Measurements from ENCODE around the gene SERTAD2.

DNA sequence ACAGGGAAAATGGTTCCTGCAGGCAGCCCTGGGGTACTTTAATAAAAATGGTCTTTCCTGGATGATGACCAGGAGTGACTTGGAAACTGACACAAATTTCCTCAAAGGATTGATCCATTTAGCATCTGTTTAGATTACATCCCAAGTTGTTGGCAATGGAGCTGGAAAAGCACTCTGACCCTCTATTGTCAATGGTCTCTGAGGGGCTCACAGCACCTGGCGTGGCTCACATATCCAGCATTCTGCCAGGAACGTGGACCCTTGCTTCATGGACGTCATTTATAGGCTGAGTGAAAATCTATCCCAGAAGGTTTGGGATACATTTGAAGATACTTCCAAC, 43.8 kb downstream of the SERTAD2 start:
- TF ChIP-seq, protein P1, sequence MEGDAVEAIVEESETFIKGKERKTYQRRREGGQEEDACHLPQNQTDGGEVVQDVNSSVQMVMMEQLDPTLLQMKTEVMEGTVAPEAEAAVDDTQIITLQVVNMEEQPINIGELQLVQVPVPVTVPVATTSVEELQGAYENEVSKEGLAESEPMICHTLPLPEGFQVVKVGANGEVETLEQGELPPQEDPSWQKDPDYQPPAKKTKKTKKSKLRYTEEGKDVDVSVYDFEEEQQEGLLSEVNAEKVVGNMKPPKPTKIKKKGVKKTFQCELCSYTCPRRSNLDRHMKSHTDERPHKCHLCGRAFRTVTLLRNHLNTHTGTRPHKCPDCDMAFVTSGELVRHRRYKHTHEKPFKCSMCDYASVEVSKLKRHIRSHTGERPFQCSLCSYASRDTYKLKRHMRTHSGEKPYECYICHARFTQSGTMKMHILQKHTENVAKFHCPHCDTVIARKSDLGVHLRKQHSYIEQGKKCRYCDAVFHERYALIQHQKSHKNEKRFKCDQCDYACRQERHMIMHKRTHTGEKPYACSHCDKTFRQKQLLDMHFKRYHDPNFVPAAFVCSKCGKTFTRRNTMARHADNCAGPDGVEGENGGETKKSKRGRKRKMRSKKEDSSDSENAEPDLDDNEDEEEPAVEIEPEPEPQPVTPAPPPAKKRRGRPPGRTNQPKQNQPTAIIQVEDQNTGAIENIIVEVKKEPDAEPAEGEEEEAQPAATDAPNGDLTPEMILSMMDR (IDR thresholded peaks at IDR 0.05), result no peak
- TF ChIP-seq EP300 (IDR thresholded peaks at IDR 0.05) (no peak), POLR2A (IDR thresholded peaks at IDR 0.05) (no peak)
